IPS-20b (cell line): Measurements from ENCODE around the gene HIPK2.

Experiments used
- H3K27ac ChIP-seq: one replicate; pipeline ENCODE4 v1.5.1; 2013; ENCODE audit warnings: low read length
- H3K27me3 ChIP-seq: 2 replicates; pipeline ENCODE4 v1.6.1; 2013; ENCODE audit warnings: mild to moderate bottlenecking, low read length, inconsistent platforms; ENCODE audit not compliant: insufficient read depth
- H3K36me3 ChIP-seq: 2 replicates; pipeline ENCODE4 v1.6.1; 2013; ENCODE audit warnings: low read depth, mild to moderate bottlenecking, inconsistent platforms, low read length, moderate library complexity; ENCODE audit not compliant: insufficient read depth
- H3K4me1 ChIP-seq: 2 replicates; pipeline ENCODE4 v1.6.1; 2013; ENCODE audit warnings: mild to moderate bottlenecking, control low read depth, inconsistent platforms, low read length, moderate library complexity; ENCODE audit not compliant: insufficient read depth
- H3K4me3 ChIP-seq: 2 replicates; pipeline ENCODE4 v1.5.1; 2013; ENCODE audit warnings: mild to moderate bottlenecking, low read length, inconsistent platforms
- H3K9ac ChIP-seq: 2 replicates; pipeline ENCODE4 v1.6.1; 2013; ENCODE audit warnings: low read depth, mild to moderate bottlenecking, inconsistent platforms, low read length, moderate library complexity
- H3K9me3 ChIP-seq: 2 replicates; pipeline ENCODE4 v1.6.1; 2013; ENCODE audit warnings: mild to moderate bottlenecking, low read depth, low read length, inconsistent platforms; ENCODE audit not compliant: insufficient read depth

Gene HIPK2

DNA sequence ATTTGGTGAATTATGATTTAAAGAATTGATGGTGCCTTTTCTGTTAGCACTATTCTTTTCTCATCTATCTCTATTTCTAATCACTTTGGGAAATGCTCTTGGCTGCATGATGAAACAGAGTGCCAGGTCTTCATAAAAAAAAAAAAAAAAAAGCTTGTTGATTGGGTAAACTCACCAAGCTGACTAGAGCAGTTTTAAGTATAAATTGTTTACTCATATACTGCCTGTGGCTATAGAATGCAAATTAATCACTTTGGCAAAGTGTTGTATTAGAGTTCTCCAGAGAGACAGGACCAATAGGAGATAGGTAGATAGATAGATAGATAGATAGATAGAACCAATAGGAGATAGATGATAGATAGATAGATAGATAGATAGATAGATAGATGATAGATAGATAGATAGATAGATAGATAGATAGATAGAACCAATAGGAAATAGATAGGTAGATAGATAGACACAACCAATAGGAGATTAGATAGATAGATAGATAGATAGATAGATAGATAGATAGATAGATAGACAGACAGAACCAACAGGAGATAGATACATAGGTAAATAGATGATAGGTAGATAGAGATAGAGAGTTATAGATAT, 31.1 kb upstream of the HIPK2 start:
- Histone ChIP-seq H3K9ac (no peak overlapping the region), H3K4me1 (no peaks in the 10 kb centered on the region), H3K4me3 (no peak overlapping the region), H3K9me3 (peaks cover 13% of the 10 kb centered on the region), H3K27ac (no peak overlapping the region), H3K27me3 (no peaks in the 10 kb centered on the region), H3K36me3 (no peaks in the 10 kb centered on the region)

DNA sequence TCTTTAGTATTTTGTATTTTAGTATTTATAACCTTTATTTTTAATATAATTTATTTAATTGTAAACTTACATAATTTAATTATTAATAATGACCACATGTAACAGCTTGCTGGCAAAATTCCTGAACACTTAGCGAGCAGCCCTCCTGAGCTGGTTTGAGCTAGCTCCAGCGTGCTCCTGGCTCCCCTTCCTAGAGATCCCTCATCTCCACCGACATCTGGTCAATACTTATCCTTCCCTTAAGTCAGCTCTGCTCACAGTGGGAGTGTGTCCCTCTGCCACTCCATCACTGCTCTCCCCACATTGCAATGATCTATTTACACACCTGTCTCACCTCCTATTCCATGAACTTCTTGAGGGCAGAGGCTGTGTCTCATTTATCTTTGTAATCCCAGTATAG, 30.6 kb upstream of the HIPK2 start:
- Histone ChIP-seq H3K9ac (no peak overlapping the region), H3K36me3 (no peaks in the 10 kb centered on the region), H3K27me3 (no peaks in the 10 kb centered on the region), H3K9me3 (peaks cover 18% of the 10 kb centered on the region), H3K4me3 (no peak overlapping the region), H3K4me1 (no peaks in the 10 kb centered on the region), H3K27ac (no peak overlapping the region)

DNA sequence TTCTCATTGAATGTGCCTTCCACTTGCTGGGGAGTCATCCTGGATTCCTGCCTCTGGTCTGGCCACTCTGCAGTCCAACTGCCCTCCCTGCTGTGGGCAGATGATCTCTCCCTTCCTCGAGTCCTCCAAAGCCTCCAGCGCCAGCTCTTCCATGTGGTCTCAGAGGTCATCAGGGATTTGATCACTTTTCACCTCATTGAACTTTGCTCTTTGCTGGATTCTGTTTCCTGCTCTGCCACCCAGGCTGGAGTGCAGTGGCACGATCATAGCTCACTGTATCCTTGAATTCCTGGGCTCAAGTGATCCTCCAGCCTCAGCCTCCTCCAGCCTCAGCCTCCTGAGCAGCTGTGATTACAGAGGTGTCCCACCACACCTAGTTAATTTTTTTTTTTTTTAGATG, 29.2 kb upstream of the HIPK2 start:
- Histone ChIP-seq H3K9me3 (peaks cover 26% of the 10 kb centered on the region), H3K4me3 (no peak overlapping the region), H3K36me3 (no peaks in the 10 kb centered on the region), H3K27me3 (no peaks in the 10 kb centered on the region), H3K27ac (no peak overlapping the region), H3K9ac (no peak overlapping the region), H3K4me1 (no peaks in the 10 kb centered on the region)

DNA sequence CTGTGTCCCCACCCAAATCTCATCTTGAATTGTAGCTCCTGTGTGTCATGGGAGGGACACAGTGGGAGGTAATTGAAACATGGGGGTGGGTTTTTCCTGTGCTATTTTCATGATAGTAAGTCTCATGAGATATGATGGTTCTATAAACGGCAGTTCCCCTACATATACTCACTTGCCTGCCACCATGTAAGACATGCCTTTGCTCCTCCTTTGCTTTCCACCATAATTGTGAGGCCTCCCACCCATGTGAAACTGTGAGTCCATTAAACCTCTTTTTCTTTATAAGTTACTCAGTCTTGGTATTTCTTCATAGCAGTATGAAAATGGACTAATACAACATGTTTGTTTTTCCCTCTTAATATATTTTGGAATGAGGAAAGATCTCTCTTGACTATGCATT, 26.8 kb upstream of the HIPK2 start:
- Histone ChIP-seq H3K27ac (no peak overlapping the region), H3K27me3 (no peaks in the 10 kb centered on the region), H3K36me3 (no peaks in the 10 kb centered on the region), H3K4me1 (no peaks in the 10 kb centered on the region), H3K9me3 (peaks cover 26% of the 10 kb centered on the region), H3K4me3 (no peak overlapping the region), H3K9ac (no peak overlapping the region)

DNA sequence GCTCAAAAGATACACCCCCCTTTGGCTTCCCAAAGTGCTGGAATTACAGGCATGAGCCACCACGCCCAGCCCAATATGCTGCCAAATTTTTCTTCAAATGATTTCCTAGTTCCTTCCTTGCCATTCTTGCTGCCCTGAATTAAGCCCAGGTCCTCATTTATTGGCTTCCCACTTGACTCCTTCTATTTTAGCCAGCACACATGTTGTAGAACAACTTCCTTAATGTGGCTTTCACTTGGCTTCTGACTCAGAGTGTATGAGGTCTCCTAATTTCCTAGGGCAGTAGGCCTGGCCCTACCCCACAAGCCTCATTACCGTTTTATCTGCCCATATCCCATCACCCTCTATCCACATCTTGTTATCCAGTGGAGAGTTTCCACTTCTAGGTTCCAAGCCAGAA, 21.8 kb upstream of the HIPK2 start:
- Histone ChIP-seq H3K27me3 (no peaks in the 10 kb centered on the region), H3K9ac (no peak overlapping the region)

DNA sequence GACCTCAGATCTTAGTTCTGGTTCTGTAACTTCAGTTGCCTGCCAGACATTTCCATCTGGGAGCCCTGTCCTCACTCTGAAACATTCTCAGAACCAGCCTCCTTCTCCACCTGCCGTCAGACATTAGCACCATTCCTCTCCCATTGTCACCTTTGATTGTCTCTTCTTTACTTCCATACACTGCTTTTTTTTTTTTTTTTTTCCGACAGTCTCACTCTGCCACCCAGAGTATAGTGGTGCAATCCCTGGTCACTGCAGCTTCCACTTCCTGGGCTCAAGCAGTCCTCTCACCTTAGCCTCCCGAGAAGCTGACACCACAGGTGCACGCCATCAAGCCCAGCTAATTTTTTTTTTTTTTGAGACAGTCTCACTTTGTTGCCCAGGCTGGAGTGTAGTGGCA, 21.1 kb upstream of the HIPK2 start:
- Histone ChIP-seq H3K36me3 (no peaks in the 10 kb centered on the region), H3K27me3 (no peaks in the 10 kb centered on the region), H3K9ac (no peak overlapping the region), H3K27ac (no peak overlapping the region), H3K9me3 (peaks cover 12% of the 10 kb centered on the region), H3K4me3 (no peak overlapping the region), H3K4me1 (no peaks in the 10 kb centered on the region)

More for the DNA sequence above, 21.8 kb upstream of the HIPK2 start:
- Histone ChIP-seq H3K9me3 (peaks cover 19% of the 10 kb centered on the region), H3K4me3 (no peak overlapping the region), H3K27ac (no peak overlapping the region), H3K36me3 (no peaks in the 10 kb centered on the region), H3K4me1 (no peaks in the 10 kb centered on the region)

DNA sequence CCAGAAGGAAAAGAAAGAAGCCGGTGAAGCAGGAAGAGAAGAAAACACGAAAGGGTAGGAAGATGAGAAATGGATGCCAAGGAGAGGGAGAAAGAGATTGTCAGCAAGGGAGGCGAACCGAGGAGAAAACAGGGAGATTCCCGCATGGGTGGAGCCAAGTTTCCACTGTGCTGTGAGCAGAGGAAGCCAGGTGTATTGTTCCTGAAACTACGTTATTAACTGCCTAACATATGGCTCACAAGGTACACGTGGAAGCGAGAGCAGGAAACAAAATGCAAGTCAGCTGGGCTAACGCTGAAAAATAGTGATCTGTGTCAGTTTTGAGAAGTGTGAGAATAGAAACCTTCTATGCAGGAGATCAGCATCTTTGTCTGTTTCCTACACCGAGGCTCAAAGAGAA, 20.4 kb upstream of the HIPK2 start:
- Histone ChIP-seq H3K9ac (no peak overlapping the region), H3K36me3 (no peaks in the 10 kb centered on the region), H3K9me3 (peaks cover 6% of the 10 kb centered on the region; the same call in 1 of the 2 replicates), H3K4me3 (no peak overlapping the region), H3K27ac (no peak overlapping the region), H3K27me3 (no peaks in the 10 kb centered on the region), H3K4me1 (no peaks in the 10 kb centered on the region)

DNA sequence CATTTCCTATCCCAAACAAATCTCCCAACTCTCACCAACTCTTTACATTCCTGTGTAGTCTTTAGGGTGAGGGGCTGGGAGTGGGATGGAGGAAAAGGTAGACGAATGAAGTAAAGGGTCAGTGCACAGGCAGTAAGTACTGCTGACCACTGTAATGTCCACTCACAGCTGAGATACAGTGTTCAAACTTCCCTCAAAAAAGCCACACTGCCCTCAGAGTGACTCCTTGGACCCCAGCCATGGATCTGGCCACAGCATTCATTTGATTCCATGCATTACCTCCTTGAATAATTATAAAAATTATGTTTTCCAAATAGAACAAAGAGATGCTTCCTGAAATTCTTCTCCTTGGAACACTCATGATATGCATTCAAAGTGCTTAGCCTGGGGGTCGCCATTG, 19.8 kb upstream of the HIPK2 start:
- Histone ChIP-seq H3K36me3 (no peaks in the 10 kb centered on the region), H3K27me3 (no peaks in the 10 kb centered on the region), H3K9me3 (no peaks in the 10 kb centered on the region)

DNA sequence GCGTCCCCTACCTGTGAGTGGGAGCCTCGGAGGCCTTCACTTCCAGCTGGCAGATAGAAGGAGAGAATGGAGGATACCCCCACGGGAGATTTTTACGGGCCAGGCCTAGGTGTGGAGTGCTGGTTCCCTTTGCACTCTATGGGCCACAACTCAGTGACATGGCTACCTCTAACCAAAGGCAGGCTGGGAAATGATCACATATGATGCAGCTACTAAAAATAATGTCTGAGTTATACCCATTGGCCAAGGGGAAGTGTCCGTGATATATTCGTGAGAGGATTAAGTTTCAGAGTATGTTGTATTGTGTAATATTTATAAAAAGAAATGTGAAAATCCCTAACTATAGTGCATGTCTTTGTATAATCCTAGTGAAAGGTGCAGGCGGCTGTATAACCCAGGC, 13.5 kb upstream of the HIPK2 start:
- Histone ChIP-seq H3K4me3 (no peak overlapping the region), H3K9me3 (no peaks in the 10 kb centered on the region), H3K27me3 (no peaks in the 10 kb centered on the region), H3K4me1 (no peaks in the 10 kb centered on the region), H3K9ac (no peak overlapping the region), H3K36me3 (no peaks in the 10 kb centered on the region), H3K27ac (no peak overlapping the region)

More for the DNA sequence above, 19.8 kb upstream of the HIPK2 start:
- Histone ChIP-seq H3K27ac (no peak overlapping the region), H3K4me1 (no peaks in the 10 kb centered on the region), H3K4me3 (no peak overlapping the region), H3K9ac (no peak overlapping the region)

DNA sequence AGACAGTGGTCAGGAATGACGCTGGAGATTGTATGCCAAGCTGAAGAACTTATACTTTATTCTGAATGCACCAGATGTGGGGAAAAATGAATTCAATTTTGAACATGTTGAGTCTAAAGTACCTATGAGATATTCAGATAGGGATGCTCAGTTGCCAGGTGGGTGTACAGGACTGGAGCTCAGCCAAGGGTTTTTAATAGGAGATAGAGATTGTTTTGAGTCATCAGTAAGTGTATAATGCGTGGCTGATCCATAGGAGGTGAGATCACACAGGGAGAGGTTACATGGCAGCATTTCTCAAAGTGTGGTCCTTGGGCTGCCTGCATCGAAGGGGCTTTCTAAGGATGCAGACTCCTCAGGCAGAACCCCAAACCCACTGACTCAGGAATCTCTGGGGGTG, 6.8 kb upstream of the HIPK2 start:
- H3K36me3 ChIP-seq: no peaks in the 10 kb centered on the region
- no peak overlapping the region for H3K27ac ChIP-seq
- H3K4me1 ChIP-seq: peaks cover 14% of the 10 kb centered on the region; the same call in 1 of the 2 replicates
- H3K4me3 ChIP-seq: no peak overlapping the region
- H3K9me3 ChIP-seq: no peaks in the 10 kb centered on the region
- no peak overlapping the region for H3K9ac ChIP-seq
- peaks cover 18% of the 10 kb centered on the region for H3K27me3 ChIP-seq

DNA sequence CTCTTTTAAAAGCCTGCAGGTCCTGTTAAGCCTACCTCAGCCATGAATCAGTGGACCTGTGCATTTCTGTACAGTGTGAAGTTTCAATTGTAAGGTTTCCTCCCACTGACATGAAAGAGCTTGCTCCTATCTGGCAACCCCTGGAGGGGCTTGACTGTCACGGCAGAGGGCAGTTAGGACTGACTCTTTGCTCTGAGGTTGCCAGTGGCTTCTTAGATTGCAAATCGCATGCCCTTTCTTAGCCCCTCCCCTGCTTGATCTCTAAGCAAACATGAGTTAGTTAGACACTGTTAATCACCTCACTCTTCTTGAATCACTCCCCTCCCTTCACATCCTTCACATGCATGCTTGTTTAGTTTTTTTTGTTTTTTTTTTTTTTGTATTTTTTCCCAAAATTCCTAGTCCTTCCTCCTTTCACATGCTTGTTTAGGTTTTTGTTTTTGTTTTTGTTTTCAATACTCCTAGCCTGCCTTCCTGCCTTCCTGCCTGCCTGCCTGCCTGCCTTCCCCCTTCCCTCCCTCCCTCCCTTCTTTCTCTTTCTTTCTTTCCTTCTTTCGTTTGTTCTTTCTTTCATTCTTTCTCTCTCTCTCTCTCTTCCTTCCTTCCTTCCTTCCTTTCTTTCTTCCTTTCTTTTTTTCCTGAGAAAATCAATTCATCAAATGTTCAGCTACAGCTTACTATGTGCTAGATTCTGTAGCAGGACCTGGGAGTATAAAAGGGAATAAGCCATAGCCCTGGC, 6.0 kb upstream of the HIPK2 start:
- Histone ChIP-seq H3K36me3 (no peaks in the 10 kb centered on the region), H3K9me3 (no peaks in the 10 kb centered on the region), H3K9ac (no peak overlapping the region), H3K27me3 (peaks cover 26% of the 10 kb centered on the region), H3K27ac (no peak overlapping the region), H3K4me1 (peaks cover 14% of the 10 kb centered on the region; the same call in 1 of the 2 replicates), H3K4me3 (no peak overlapping the region)

DNA sequence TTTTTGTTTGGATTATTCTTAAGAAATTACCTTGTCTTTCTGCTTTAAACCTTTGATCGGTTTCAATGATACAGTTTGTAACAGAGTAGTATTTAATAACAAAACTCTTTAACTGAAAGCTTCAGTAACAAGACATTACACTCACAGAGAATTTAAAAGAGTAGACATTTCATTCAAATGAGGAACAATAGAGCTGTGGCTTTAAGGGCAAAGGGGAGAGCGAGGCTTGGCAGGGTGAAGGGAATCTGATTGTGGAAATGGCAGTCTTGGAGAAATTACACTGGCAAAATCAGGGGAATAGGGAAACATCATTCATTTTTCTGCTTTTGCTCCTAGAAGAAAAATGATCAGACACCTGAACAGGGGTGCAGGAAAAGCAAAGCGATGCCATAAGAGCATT, 5.1 kb upstream of the HIPK2 start:
- no peak overlapping the region for H3K4me3 ChIP-seq
- no peak overlapping the region for H3K9ac ChIP-seq

More for the DNA sequence above, 5.1 kb upstream of the HIPK2 start:
- H3K27ac ChIP-seq: no peak overlapping the region
- H3K4me1 ChIP-seq: peaks cover 14% of the 10 kb centered on the region; the same call in 1 of the 2 replicates
- H3K9me3 ChIP-seq: no peaks in the 10 kb centered on the region
- peaks cover 33% of the 10 kb centered on the region for H3K27me3 ChIP-seq
- no peaks in the 10 kb centered on the region for H3K36me3 ChIP-seq
